ENCODE results near the gene PCARE. TPM values are rescaled to one million over a fixed set of nuclear protein-coding genes. Genes with fewer than 3 reads are reported as not detected.
A peak's percentile ranks its signal among the peaks of the same experiment; 100 is the strongest.

The PCARE gene
- polyA plus RNA-seq, 6 donors from 2014 or later: not detected

DNA sequence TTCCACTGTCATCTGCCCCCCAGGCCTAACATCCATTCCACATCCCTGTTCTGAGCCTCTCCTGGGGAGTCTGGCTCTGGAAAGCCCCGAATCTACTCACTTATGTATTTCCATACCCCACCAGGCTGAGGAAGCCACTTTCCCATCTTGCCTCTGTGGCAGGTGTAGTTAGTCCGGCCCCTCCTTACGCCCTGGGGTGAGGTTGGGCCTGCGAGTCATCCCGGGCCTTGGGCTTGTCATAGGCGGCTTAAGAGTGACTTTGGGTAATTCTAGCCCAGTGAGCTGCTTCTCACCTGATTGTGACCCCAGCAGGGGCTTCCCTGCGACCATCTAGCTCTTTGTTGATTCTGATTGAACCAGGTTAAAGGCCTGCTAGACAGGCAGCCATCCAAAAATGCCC, 21.1 kb downstream of the PCARE start:
- Mint-ChIP-seq H3K27me3 (peaks cover 0 to 11% (median 4%) of the 10 kb centered on the region in 3 donors), H3K4me1 (no peaks in the 10 kb centered on the region), H3K36me3 (no peaks in the 10 kb centered on the region), H3K9me3 (no peaks in the 10 kb centered on the region), H3K4me3 (no peak overlapping the region), H3K27ac (no peak overlapping the region)
- DNase-seq: no peak
- ATAC-seq (ENCODE audit: low read depth in 2 of 2): no peak

DNA sequence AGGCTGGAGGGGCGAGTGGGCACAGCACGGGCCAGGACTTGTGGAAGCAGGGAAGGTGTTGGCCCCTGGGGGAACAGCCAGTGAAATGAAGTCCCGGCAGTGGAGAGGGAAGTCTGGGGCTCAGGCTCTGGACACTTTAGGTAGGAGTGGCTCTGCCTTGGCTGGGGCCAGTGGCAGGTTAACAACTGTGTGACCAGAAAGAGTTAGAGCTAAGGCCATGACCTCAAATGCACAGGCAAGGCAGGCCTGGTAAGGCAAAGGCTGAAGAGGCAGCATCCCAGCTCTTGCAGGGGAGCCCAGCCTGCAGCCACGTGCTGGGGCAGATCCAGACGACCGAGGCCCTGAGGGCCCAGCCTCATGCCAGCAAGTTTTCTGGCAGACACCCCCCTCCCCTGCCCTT, 21.5 kb downstream of the PCARE start:
- H3K27me3 Mint-ChIP-seq: peaks cover 0 to 11% (median 4%) of the 10 kb centered on the region in 3 donors
- peak overlapping the region in 1 of 8 donors; percentile 74 for H3K4me3 Mint-ChIP-seq
- no peaks in the 10 kb centered on the region for H3K9me3 Mint-ChIP-seq
- ATAC-seq (ENCODE audit: low read depth in 2 of 2) (no peak), DNase-seq (no peak)
- H3K4me1 Mint-ChIP-seq: no peaks in the 10 kb centered on the region
- H3K36me3 Mint-ChIP-seq: no peaks in the 10 kb centered on the region
- H3K27ac Mint-ChIP-seq: no peak overlapping the region

DNA sequence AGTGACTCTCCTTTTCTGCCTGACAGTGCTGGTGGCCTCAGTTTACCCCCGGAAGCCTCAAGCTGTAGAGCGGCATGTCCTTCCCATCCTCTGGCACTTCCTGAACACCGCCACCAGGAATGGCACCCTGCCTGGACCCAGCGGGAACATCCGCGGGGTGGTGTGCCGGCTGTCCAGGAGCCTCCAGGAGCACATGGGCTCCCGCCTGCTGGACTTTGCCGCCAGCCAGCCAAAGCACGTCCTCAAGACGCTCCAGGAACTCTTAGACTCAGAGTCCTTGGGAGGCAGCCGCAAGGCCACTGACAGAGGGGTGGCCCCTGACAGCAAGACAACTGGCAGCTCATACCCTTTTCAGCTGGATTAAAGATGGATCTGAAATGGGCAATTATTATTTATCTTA, 22.6 kb downstream of the PCARE start:
- no peak overlapping the region for H3K4me3 Mint-ChIP-seq
- peaks cover 0 to 11% (median 4%) of the 10 kb centered on the region in 3 donors for H3K27me3 Mint-ChIP-seq
- DNase-seq (no peak), ATAC-seq (ENCODE audit: low read depth in 2 of 2) (no peak)
- H3K27ac Mint-ChIP-seq: no peak overlapping the region
- H3K36me3 Mint-ChIP-seq: no peaks in the 10 kb centered on the region
- H3K4me1 Mint-ChIP-seq: no peaks in the 10 kb centered on the region
- no peaks in the 10 kb centered on the region for H3K9me3 Mint-ChIP-seq

DNA sequence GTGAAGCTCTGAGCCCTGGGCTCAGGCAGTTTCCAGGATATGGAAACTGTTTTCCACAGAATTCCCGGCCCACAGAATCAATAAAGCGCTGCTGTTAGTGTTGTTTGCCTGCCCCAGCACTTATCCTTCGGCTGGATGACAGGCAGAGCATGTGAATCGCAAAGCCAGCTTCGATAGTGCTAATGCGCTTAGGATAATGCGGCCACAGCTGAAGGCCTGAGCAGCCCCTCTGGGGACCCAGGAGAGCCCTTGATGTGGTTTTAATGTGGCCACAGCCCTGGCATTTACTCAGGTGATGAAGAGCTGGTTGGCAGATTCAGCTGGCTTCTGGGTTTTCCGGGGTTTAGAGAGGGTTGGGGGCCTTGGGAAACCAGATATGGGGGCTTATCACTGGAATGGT, 23.7 kb downstream of the PCARE start:
- Mint-ChIP-seq H3K27me3 (peaks cover 0 to 11% (median 4%) of the 10 kb centered on the region in 3 donors), H3K27ac (no peak overlapping the region)

DNA sequence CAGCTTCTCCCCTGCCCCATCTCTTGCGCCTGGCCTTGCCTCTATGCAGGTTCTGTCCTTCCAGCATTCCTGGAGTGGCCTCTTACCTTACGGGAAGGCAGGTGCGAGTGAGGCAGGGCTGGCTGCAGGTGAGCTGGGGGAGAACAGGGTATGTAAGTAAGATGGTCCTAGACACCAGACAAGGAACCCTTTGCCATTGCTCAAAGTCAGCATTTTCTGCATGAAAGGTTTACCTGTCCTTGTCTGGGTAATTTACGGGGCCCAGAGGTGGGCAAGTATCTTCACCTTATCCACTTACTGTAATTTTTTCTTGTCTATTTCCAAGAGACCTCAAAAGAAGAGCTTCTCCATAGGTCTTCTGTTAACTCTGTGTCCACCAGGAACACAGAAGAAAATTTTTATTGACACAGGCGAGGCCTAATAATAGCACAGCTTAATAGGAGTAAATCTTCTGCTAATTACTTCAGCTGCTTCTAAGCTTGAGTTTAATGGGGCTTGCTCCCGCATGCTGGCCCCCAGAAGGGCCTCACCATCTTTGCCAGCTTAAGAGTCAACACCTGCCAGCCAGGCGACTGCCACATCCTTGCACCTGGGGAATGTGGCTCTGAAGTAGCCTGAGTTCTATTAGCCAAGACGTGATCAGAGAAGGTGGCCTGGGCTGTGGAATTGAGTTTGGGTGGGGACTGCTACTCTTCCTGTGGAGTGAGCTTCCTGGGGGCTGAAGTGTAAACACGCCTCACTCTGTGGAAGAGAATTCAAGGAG, 27.1 kb downstream of the PCARE start:
- H3K4me3 Mint-ChIP-seq: no peak overlapping the region
- no peaks in the 10 kb centered on the region for H3K4me1 Mint-ChIP-seq
- no peaks in the 10 kb centered on the region for H3K36me3 Mint-ChIP-seq
- ATAC-seq (ENCODE audit: low read depth in 2 of 2) (no peak), DNase-seq (no peak)
- H3K27ac Mint-ChIP-seq: no peak overlapping the region
- H3K27me3 Mint-ChIP-seq: peaks cover 0 to 11% (median under 1%) of the 10 kb centered on the region in 3 donors
- H3K9me3 Mint-ChIP-seq: no peaks in the 10 kb centered on the region

More for the DNA sequence above, 23.7 kb downstream of the PCARE start:
- ATAC-seq (ENCODE audit: low read depth in 2 of 2) (no peak), DNase-seq (no peak)
- Mint-ChIP-seq H3K36me3 (no peaks in the 10 kb centered on the region), H3K4me3 (no peak overlapping the region), H3K4me1 (no peaks in the 10 kb centered on the region), H3K9me3 (no peaks in the 10 kb centered on the region)

DNA sequence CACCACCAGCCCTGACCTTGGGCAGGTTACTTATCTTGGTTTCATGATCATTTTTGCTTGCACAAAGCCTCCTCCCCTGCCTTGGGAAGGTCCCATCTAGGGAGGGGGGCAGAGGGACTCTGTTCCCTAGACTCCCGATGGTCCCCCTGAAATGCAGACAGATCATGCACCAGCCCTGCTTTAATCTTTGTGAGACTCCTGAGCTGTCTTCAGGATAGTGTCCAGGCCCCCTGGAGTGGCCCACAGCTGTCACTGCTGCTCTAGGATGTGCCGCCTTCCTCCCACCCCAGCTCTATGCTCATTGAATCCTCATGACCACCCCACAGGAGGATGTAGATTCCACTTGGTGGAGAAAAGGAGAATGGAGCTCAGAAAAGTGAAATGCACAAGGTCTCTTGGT, 28.0 kb downstream of the PCARE start:
- Mint-ChIP-seq H3K27ac (no peak overlapping the region), H3K4me1 (no peaks in the 10 kb centered on the region), H3K36me3 (no peaks in the 10 kb centered on the region), H3K27me3 (peaks cover 0 to 11% (median 0%) of the 10 kb centered on the region in 3 donors), H3K4me3 (no peak overlapping the region), H3K9me3 (no peaks in the 10 kb centered on the region)
- DNase-seq (no peak), ATAC-seq (ENCODE audit: low read depth in 2 of 2) (no peak)

DNA sequence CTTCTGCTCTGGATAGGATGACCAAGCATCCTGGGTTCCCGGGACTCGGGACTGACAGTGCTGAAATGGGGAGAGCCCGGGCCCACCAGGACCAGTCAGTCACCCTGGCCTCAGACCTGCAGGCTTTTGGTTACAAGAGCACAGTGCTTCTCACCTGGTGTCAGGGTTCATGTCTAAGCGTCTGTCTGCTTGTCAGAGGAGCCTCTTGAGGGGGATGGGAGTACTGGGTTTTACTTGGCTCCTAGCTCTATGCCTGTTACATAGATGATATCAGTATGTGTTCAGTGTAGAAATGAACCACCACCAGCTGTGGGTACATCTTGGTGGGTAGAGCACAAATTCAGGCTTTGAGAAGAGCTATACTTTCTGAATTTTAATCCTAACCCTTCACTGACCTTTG, 29.9 kb downstream of the PCARE start:
- H3K9me3 Mint-ChIP-seq: no peaks in the 10 kb centered on the region
- H3K36me3 Mint-ChIP-seq: no peaks in the 10 kb centered on the region
- no peak overlapping the region for H3K27ac Mint-ChIP-seq
- no peak overlapping the region for H3K4me3 Mint-ChIP-seq
- DNase-seq (no peak), ATAC-seq (ENCODE audit: low read depth in 2 of 2) (no peak)
- peaks cover 0 to under 1% (median 0%) of the 10 kb centered on the region in 3 donors for H3K27me3 Mint-ChIP-seq
- no peaks in the 10 kb centered on the region for H3K4me1 Mint-ChIP-seq

DNA sequence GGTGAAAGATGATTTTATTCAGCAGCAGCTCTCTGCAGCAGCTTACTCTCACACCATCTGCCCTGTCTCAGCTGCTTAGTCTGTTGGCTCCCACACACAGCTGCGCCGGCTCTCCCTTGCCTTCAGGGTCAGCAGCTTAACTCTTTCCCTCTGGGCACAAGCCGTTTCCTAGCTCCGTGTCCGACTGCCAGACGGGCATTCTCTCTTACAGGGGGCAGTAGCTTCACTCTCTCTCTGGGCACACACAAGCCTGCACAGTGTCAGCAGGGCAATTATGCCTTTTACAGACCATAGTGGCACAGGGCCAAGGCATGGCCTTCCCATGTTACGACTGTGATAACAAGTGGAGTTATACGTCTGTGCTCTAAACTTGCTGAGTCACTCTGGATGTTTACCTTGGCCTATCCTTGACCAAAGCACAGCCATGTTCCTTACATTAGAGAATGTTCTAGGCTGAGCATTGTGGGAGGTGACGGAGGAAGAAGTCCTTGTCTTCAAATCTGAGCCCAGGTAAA, 31.7 kb downstream of the PCARE start:
- no peak for DNase-seq
- H3K9me3 Mint-ChIP-seq: no peaks in the 10 kb centered on the region
- no peak for ATAC-seq (ENCODE audit: low read depth in 2 of 2)
- H3K27me3 Mint-ChIP-seq: no peaks in the 10 kb centered on the region
- H3K4me3 Mint-ChIP-seq: no peak overlapping the region
- H3K4me1 Mint-ChIP-seq: no peaks in the 10 kb centered on the region
- no peak overlapping the region for H3K27ac Mint-ChIP-seq
- H3K36me3 Mint-ChIP-seq: no peaks in the 10 kb centered on the region

DNA sequence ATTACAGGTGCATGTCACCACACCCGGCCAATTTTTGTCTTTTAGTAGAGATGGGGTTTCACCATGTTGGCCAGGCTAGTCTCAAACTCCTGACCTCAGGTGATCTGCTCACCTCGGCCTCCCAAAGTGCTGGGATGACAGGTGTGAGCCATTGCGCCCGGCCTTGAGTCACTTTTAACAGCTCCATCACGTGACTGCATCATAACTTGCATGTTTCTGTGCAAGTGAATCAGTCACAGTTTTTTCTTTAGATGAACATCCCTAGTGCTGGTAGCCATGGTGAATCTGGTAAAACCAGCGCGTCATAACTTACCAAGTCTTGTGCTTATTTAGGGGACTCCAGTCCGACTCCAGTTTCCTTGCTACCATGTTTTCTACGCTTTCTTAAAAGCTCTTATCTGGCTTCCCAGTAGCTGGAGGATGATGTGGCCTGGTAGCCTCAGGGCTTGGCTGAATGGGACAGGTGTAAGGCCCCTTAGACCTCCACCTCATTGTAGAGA, 33.1 kb downstream of the PCARE start:
- H3K9me3 Mint-ChIP-seq: no peaks in the 10 kb centered on the region
- ATAC-seq (ENCODE audit: low read depth in 2 of 2) (no peak), DNase-seq (no peak)
- H3K27ac Mint-ChIP-seq: no peak overlapping the region
- H3K4me1 Mint-ChIP-seq: no peaks in the 10 kb centered on the region
- no peaks in the 10 kb centered on the region for H3K36me3 Mint-ChIP-seq
- H3K27me3 Mint-ChIP-seq: no peaks in the 10 kb centered on the region
- no peak overlapping the region for H3K4me3 Mint-ChIP-seq

DNA sequence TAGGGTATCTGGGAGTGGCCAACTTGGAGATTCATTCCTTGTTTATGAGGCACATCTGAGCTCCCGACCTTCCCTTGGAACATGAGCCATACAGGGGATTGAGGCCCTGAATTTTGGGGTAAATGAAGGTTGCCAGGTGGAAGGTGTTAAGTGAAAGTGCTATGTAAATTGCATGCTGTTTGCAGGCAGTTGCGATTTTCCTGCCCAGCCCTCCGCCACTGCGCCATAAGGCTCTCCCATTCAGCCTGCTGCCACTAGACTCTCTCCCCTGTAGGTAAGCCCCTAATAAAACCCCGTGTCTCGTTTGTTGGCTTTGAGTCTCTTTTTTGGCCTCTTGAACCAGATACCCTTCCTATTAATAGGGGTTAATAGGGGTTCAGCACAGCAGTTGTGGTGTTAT, 33.8 kb downstream of the PCARE start:
- Mint-ChIP-seq H3K9me3 (no peaks in the 10 kb centered on the region), H3K4me3 (no peak overlapping the region), H3K36me3 (no peaks in the 10 kb centered on the region), H3K4me1 (no peaks in the 10 kb centered on the region), H3K27me3 (no peaks in the 10 kb centered on the region), H3K27ac (no peak overlapping the region)
- no peak for DNase-seq
- no peak for ATAC-seq (ENCODE audit: low read depth in 2 of 2)

DNA sequence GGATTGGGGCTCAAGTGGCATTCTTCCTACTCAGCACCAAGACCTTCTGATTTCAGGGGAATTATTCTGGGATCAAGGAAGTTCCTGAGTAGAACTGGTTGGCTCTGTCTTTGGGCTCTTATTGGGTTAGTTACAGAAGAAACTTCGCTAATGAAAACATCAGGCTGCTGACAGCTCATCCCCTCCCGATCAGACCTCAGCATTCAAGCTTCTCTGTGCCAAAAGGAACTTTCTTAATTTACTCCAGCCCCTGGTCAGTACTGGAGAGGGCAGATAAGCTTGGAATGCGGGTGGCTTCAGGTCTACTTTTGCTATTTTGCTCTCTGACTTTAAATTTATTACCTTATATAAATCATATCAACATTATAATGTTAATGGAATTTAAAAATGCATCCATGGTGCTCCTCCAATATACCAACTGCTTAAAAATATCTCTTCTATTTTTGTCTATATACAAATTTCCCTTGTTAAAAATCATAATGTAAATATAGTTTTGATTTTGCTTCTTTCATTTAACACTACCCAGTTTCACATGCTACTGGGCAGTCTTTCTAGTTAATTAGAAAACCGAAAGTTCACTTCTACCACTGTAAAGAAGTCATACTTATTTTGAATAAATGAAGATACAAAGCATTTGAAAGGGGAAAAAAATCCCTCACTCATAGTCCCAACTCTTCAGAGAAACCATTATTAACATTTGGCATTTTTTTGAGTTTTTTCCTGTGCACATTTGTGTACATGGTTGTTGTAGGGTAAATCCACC, 34.4 kb downstream of the PCARE start:
- Mint-ChIP-seq H3K4me1 (no peaks in the 10 kb centered on the region), H3K36me3 (no peaks in the 10 kb centered on the region), H3K9me3 (no peaks in the 10 kb centered on the region), H3K27ac (no peak overlapping the region), H3K27me3 (no peaks in the 10 kb centered on the region), H3K4me3 (no peak overlapping the region)
- no peak for ATAC-seq (ENCODE audit: low read depth in 2 of 2)
- no peak for DNase-seq

DNA sequence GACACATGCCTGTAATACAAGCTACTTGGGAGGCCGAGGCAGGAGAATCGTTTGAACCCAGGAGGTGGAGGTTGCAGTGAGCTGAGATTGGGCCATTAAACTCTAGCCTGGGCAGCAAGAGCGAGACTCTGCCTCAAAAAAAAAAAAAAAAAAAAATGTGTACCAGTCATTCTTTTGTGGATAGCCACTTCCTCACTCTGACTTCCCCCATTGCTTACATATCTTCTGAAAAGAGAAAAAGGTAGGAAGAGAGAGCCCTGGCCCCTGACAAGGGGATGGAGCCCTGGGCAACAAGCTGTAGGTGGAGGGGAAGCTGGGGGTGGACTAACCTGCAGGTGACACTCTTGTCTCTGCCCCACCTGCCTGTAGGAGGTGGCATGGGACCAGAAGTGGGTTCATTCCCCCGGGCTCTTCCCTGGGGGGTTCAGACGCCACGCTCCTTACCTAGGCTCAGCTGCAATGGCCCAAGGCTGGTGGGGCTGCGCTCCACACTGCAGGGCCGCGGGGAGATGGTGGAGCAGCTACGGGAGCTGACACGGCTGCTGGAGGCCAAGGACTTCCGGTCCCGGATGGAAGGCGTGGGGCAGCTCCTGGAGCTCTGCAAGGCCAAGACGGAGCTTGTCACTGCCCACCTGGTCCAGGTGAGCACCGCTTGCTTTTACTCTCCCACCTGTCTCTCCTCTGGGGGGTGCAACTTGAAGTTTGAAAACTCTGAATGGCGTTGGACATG, 39.1 kb downstream of the PCARE start:
- no peak for ATAC-seq (ENCODE audit: low read depth in 2 of 2)
- Mint-ChIP-seq H3K36me3 (no peaks in the 10 kb centered on the region), H3K9me3 (peaks cover 0 to 3% (median 0%) of the 10 kb centered on the region in 7 donors), H3K27ac (no peak overlapping the region), H3K4me3 (no peak overlapping the region), H3K4me1 (no peaks in the 10 kb centered on the region), H3K27me3 (no peaks in the 10 kb centered on the region)
- DNase-seq: no peak

DNA sequence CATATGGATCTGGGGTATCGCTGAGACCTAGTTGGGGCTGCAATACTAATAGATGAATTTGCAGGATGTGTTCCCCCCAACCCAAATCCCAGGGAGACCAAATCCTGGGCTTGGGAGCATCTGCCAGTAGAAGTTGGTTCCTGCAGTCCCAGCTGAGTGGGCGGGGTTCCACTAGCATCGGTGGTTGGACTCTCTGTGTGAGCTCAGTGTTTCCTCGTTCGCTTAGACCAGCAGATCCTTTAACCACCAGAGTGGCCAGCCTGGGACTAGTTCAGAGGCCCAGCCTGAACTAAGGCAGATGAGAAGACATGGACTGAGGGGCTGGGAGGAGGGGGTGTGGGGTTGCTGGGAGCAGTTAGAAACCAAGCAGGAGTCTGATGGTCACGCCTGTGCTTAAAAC, 40.7 kb downstream of the PCARE start:
- Mint-ChIP-seq H3K4me1 (no peaks in the 10 kb centered on the region), H3K9me3 (peaks cover 0 to 3% (median 0%) of the 10 kb centered on the region in 7 donors), H3K36me3 (no peaks in the 10 kb centered on the region), H3K4me3 (no peak overlapping the region), H3K27ac (no peak overlapping the region), H3K27me3 (no peaks in the 10 kb centered on the region)
- DNase-seq (no peak), ATAC-seq (ENCODE audit: low read depth in 2 of 2) (no peak)
